Type B pancreatic cell (in vitro differentiated cells): Measurements from ENCODE around the gene OLIG2. TPM values are rescaled to one million over a fixed set of nuclear protein-coding genes. Genes with fewer than 3 reads are reported as not detected.

Source experiments
- DNase-seq: peaks from one replicate; pipeline ENCODE4 v3.0.0; 2021; ENCODE audit warnings: mixed read lengths; ENCODE audit not compliant: unreplicated experiment; ENCODE audit errors: extremely low spot score
- H3K27ac Mint-ChIP-seq: 2 replicates; pipeline ENCODE4 v1.8.0; 2021; ENCODE audit warnings: mild to moderate bottlenecking, mixed read lengths
- H3K27me3 Mint-ChIP-seq: 2 replicates; pipeline ENCODE4 v1.8.0; 2021; ENCODE audit warnings: mixed read lengths
- H3K36me3 Mint-ChIP-seq: 2 replicates; pipeline ENCODE4 v1.8.0; 2021; ENCODE audit warnings: mixed read lengths
- H3K4me1 Mint-ChIP-seq: one replicate; pipeline ENCODE4 v1.8.0; 2021; ENCODE audit warnings: mixed read lengths; ENCODE audit not compliant: unreplicated experiment
- H3K4me3 Mint-ChIP-seq: 2 replicates; pipeline ENCODE4 v1.8.0; 2021; ENCODE audit warnings: mild to moderate bottlenecking, mixed read lengths
- H3K9me3 Mint-ChIP-seq: 2 replicates; pipeline ENCODE4 v1.8.0; 2021; ENCODE audit warnings: mixed read lengths
- CTCF ChIP-seq: fragments of 200-600 bp; sonication (generic); conservative IDR thresholded peaks from 2 replicates; pipeline ENCODE4 v1.5.0; 2021; ENCODE audit warnings: antibody characterized with exemption, mild to moderate bottlenecking
- total RNA-seq: library from RNA; stranded (reverse); gene quantifications from 2 replicates; pipeline ENCODE4 v1.2.1, GENCODE V29; 2021; ENCODE audit warnings: low replicate concordance

Gene OLIG2
- total RNA-seq, 1 donor from 2014 or later = 1.4 TPM

GRCh38 chr21:33008333-33009051, 17.2 kb upstream of the OLIG2 start:
- H3K4me3 Mint-ChIP-seq = no peak overlapping the region
- no peaks in the 10 kb centered on the region for H3K36me3 Mint-ChIP-seq
- no peak for DNase-seq
- no peak for TF ChIP-seq CTCF
- H3K9me3 Mint-ChIP-seq = no peaks in the 10 kb centered on the region
- peaks cover 64% of the 10 kb centered on the region for H3K27me3 Mint-ChIP-seq
- no peak overlapping the region for H3K27ac Mint-ChIP-seq
- no peaks in the 10 kb centered on the region for H3K4me1 Mint-ChIP-seq

- Mint-ChIP-seq H3K9me3 (no peaks in the 10 kb centered on the region), H3K27ac (no peak overlapping the region), H3K36me3 (no peaks in the 10 kb centered on the region), H3K27me3 (peaks cover 77% of the 10 kb centered on the region), H3K4me1 (no peaks in the 10 kb centered on the region), H3K4me3 (no peak overlapping the region)
- no peak for DNase-seq
- no peak for TF ChIP-seq CTCF
Measured at GRCh38 chr21:33010931-33011330, 14.8 kb upstream of the OLIG2 start.

- no peak overlapping the region for H3K27ac Mint-ChIP-seq
- peak; percentile 18 for DNase-seq
- no peak for TF ChIP-seq CTCF
- no peaks in the 10 kb centered on the region for H3K36me3 Mint-ChIP-seq
- no peak overlapping the region for H3K4me3 Mint-ChIP-seq
- no peaks in the 10 kb centered on the region for H3K4me1 Mint-ChIP-seq
- H3K9me3 Mint-ChIP-seq = no peaks in the 10 kb centered on the region
- H3K27me3 Mint-ChIP-seq = peaks cover 82% of the 10 kb centered on the region
Measured at GRCh38 chr21:33011462-33011861, 14.3 kb upstream of the OLIG2 start.

GRCh38 chr21:33013626-33014025, 12.1 kb upstream of the OLIG2 start:
- Mint-ChIP-seq H3K9me3 (no peaks in the 10 kb centered on the region), H3K4me3 (no peak overlapping the region), H3K4me1 (no peaks in the 10 kb centered on the region), H3K27me3 (peaks cover 85% of the 10 kb centered on the region), H3K27ac (no peak overlapping the region), H3K36me3 (peaks cover 4% of the 10 kb centered on the region)
- no peak for DNase-seq
- no peak for TF ChIP-seq CTCF

GRCh38 chr21:33014331-33014730, 11.4 kb upstream of the OLIG2 start:
- Mint-ChIP-seq H3K27me3 (peaks cover 86% of the 10 kb centered on the region), H3K4me3 (no peak overlapping the region), H3K27ac (no peak overlapping the region), H3K4me1 (no peaks in the 10 kb centered on the region), H3K36me3 (peaks cover 4% of the 10 kb centered on the region), H3K9me3 (no peaks in the 10 kb centered on the region)
- DNase-seq = no peak
- no peak for TF ChIP-seq CTCF

- Mint-ChIP-seq H3K4me3 (no peak overlapping the region), H3K9me3 (no peaks in the 10 kb centered on the region), H3K4me1 (no peaks in the 10 kb centered on the region), H3K27me3 (peaks cover 89% of the 10 kb centered on the region), H3K27ac (no peak overlapping the region), H3K36me3 (peaks cover 4% of the 10 kb centered on the region)
- no peak for DNase-seq
- no peak for TF ChIP-seq CTCF
Measured at GRCh38 chr21:33015096-33015495, 10.6 kb upstream of the OLIG2 start.
